Activated gamma-delta T cell treated with anti-CD3 and anti-CD28 coated beads, Interleukin-2, amount 50 U/mL, for 16 hours (primary cell): ENCODE data around the gene HIVEP3.

Source experiments
- DNase-seq: peaks from one replicate; pipeline ENCODE4 v3.0.0-alpha.2; 2020; ENCODE audit warnings: low read depth

The HIVEP3 gene

DNA sequence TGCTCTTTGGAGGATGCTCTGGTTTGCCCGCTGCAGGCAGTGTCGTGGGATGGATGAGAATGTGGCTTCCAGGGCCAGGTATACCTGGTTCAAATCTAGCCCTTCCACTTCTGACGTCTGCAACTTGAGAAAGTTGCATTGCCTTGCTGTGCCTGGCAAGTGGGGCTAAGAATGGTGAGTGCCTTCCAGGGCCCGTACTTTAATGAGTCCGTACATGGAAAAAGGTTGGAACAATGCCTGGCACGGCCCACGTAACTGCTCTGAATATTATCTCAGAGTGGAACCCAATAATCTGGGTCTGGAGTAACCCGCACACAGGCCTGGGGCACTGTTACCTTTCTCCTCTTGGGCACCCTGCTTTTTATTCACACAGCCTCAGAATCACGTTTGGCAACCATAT is 287.6 kb downstream of the HIVEP3 start:
- no peak for DNase-seq

DNA sequence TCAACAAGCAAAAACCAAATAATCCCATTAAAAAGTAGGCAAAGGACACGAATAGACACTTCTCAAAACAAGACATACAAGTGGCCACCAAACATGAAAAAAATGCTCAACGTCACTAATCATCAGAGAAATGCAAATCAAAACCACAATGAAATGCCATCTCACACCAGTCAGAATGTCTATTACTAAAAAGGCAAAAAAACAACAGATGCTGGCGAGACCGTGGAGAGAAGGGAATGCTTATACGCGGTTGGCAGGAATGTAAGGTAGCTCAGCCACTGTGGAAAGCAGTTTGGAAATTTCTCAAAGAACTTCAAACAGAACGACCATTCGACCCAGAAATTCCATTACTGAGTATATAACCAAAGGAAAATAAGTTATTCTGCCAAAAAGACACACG is 289.2 kb downstream of the HIVEP3 start:
- no peak for DNase-seq

DNA sequence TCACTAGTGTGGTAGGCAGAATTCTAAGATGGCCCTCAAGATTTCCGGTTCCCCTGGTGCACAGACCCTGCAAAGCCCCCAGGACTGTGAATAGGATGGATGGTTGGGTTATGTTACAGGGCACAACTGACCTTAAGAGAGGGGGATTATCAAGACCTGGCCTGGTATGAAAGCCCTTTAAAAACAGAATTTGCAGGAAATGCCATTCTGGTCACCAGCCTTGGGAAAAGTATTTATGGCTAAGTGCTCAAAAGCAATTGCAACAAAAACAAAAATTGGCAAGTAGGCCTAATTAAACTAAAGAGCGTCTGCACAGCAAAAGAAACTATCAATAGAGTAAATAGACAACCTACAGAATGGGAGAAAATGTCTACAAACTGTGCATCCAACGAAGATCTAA is 289.6 kb downstream of the HIVEP3 start:
- no peak for DNase-seq

DNA sequence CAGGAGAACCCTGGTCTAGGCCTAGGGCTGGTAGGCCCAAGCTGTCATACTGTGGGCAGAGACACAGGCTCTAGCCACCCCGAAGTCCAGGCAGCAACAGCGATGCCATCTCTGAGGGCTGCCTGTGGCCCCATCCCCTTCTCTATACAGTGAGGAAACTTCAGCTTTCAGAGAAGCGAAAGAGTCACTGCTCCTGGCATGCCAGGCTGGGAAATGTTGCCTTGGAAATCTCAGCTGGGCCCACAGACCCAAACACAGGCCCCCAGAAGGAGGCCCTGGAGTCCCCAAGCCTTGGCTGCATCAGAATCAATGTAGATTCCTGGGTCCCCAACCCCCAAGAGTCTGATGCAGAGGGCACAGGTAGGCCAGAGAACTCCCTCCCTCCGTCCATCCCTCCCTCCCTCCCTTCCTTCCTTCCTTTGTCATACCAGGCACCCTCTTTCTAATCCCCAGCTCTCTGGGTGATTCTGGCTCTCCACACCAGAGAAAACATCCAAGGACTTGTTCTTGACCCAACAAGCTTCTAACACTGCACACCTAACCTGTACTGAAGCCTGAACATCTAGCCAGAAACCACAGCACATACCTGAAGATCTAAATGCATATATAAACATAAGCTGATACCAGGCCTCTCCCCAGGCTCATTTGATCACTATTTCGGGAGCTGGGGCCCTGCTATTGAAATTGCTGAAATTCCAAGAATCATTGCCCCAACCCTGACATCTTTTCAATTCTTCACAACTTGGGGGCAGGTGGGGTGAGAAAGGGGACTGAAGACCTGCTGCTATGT is 291.0 kb downstream of the HIVEP3 start:
- no peak for DNase-seq

DNA sequence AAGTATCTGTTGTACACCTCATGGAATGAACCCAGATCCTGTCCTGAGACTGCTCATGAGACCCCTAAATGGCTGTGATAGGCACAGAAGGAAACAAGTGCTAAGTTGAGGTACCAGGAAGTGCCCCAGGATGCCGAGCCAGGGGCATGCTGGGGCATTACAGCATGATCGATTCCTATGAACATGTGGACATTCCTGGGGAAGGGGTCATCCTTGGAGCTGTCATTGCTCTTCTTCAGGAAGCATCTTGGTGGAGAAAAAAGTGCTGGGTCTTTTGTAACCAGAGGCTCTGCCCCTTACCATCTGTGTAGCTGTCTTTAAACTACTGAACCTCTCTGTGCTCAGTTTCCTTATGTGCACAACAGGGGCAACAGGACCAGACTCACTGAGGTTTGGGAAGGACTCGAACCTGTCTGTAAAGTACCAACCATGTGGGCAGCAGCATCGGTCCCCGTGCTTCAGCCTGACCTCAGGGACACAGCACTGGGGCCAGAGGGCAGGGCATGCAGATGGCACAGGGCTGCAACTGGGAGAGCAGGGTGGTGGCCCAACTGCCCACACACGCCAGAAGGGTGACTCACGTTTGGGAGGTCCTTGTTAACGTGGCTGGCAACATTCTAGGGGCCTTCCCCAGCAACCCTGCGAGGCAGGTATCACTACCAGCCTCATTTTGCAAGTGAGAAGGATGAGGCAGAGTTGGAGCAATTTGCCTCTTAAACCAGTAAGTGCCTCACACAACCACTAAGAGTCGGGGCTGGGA is 291.9 kb downstream of the HIVEP3 start:
- no peak for DNase-seq

DNA sequence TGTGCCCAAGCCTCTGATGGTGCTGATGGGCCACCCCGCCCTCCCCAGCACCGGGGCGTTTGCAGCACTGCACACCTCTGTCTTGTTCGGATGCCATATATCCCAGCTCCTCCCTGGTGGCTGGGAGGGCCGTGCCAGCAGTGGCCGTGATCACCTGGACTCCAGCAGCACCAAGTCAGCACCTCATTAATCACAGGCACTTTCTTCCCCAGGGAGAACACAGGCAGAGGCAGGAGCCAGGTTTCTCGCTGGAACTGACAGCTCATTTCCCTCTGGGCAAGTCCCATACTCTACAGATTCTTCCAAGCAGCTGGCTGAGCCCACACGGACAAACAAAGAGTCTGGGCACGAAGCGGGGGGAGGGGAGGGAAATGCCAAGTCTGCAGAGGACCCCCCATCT is 292.6 kb downstream of the HIVEP3 start:
- DNase-seq, result no peak

DNA sequence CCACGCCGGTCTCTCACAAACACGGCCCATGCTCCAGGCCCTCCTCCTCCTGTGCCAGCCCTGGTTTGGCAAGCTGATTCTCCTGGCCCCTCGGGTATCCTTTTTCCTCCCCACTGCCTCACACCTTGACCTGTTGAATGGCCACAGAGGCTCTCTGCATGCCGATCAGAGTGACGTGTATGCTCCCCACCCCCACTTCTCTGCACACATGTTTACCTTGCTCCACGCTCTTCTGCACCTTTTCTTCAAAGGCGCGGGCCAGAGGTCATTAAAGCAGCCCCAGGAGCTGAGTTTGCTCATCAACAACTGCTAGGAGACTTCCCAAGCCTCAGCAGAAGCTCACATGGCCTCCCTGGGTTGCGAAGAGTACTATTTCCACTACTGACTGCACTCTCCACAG is 295.0 kb downstream of the HIVEP3 start:
- DNase-seq, result no peak

DNA sequence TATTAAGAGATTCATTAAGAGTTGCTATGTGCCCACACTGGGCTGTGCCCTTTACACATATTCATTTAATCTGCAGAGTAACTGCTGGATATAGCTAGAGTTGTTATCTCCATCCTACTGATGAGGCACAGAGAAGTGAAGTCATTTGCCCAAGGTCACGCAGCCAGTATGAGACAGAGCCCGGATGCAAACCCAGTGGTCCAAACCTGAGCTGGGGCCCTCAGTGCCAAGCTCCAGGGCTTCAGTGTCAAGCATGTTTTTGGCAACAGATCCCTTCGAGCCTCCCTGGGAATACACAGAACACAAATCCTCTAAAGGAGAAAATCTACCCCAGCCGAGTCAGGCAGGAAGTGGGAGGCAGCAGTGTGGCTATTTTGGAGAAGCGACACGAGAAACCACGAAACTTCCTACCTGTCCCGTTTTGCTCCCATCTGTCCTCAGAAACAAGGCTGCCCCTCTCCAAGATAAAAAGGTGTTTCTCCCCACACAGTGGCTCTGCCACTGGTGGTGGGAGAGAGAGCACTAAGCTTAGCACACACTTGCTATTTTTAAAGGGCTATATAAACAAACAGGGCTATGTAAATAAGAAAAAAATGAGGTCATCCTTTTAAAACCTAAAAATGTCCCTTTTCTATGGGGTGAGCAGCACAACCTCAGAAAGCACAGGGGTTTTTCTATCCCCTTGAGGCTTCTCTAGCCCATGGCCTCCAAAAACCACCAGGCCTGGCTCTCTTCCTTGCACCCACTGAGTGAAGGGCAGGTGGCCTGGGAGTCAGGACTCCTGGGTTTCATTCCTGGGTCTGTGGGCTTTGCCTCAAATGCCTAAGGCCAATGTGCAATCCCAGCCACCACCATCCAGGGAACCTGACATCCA is 295.6 kb downstream of the HIVEP3 start:
- DNase-seq, result no peak

DNA sequence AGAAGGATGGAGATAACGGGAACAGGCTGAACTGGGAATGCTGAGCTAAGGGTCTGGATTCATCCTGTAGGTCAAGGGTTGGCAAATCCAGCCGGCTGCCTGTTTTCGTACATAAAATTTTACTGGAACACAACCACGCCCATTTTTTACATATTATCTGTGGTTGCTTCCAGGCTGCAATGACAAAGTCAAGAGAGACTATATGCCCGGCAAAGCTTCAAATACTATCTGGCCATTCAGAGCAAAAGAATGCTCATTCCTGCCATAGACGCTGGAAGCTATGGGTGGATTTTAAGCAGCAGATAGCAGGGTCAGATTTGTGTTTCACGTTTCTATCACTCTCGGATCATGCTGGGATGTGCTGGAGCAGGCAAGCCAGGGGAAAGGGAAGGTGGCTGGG is 296.3 kb downstream of the HIVEP3 start:
- DNase-seq, result no peak

DNA sequence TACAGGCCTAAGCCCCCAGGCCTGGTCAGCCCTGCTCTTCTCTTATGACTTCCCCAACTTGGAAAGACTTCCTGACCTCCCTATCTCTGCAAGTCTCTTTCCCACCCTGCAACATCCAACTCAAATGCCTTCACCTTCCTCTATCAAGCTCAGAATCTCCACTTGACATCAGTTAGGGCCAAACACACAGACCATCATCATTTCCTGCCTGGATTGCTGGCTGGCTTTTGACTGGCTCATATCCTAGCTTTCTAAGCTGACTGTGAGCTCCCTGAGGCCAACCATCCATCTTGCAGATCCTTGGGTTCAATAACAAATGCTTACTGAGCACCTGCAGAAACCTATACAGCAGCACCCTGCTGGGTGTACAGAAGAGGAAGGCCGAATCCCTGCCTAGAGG is 296.9 kb downstream of the HIVEP3 start:
- no peak for DNase-seq

DNA sequence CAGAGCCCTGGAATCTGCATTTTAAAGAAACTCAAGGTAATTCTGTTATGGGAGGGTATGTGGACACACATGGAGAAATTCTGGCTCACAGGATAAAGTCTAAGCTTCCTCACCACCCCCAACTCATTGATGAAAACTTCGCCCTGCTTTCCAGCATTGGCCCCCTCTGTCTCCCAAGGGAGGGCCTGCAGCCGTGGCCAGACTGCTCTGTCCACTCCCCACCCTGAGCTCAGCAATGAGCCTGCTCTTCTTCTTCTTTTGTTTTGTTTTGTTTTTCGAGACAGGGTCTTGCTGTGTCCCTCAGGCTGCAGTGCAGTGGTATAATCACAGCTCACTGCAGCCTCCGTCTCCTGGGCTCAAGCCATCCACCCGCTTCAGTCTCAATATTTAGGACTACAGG is 297.5 kb downstream of the HIVEP3 start:
- DNase-seq, result no peak

DNA sequence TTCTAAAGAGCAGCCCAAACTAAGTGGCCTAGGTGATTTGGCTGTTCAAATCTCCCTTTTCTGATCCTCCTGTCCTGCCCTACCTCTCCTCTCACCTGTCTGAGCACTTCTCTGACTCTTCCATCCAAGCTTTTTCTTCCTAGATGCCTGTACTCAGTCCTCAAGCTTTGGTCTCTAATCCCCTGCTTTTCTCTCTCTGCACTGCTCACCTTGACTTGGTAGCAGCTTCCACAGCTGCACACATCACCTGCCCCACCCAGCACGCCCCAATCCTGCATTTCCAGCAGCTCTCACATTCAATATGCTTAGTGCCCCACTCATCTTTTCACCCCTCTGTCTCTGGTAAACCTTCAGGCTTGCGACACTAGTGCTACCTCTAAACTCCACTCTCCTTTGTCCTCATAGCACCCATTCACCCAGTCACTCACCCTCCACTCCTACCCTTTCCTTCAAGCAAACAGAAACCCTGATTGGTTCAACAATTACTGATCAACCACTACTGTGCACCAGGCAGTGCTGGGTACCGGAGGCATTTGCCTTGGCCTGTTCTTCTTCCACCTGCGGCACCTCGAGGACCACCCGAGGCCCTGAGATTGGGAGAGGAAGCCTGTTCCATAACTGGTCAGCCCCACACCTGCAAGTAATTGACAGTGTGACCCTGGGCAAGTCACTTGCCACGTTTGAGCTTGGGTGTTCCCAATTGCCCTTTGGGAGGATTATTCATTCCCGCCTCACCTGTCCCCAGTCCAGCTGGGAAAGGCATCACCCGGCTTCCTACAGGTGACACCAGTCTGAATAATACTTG is 298.2 kb downstream of the HIVEP3 start:
- no peak for DNase-seq

DNA sequence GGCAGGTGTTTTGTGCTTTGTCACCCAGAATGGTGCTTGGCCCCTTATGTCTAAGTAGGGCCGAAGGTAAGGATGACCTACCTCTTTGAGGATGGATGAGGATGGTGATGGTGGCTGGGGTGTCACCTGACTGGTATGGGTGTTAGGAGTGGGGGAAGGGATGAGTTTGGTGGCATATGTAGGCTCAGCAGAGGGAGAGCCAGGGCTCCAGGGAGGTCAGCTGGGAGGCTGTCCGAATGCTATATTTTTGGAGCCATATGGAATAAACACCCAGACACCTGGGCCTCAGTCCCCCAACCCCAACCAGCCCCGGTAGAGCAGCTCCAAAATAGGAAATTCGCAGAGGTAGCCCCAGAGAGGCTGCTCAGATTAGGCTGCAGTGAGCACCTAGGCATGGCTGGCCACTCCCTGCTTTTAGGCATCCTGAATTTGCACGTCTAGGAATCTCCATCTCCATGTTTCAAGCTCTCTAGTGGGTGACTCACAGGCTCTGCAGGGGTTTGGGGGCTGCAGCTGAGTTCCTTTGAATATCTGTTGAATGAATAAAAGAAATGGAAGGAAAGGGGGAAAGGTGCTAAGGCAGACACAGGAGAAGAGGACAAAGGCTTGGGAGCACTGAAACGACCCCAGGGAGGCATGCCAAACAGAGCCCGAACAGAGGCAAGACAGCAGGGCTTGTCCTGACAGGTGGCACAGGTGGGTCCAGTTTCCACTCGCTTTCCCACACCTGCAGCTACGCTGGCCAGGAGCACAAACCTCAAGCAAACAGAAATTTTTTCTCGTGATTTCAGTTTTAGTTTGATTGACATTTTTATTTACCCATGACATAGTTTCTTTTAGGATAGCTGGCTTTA is 299.0 kb downstream of the HIVEP3 start:
- no peak for DNase-seq

DNA sequence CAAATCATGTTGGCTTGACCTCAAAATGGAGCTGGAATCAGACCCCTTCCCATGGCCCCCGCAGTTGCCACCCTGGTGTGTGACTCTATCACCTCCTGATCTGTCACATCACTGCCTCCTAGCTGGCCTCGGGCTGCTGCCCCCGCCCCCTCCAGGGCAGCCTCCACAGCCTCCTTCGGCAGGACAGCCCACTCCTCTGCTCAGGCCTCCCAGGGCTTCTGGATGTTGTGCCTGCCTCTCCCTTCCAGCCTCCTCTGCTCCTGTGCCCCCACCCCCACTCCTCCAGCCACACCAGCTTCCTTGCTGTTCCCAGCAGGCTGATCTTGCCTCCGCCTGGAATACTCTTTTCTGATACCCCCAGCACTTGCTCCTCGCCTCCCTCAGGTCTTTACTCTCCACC is 299.9 kb downstream of the HIVEP3 start:
- DNase-seq, result no peak

DNA sequence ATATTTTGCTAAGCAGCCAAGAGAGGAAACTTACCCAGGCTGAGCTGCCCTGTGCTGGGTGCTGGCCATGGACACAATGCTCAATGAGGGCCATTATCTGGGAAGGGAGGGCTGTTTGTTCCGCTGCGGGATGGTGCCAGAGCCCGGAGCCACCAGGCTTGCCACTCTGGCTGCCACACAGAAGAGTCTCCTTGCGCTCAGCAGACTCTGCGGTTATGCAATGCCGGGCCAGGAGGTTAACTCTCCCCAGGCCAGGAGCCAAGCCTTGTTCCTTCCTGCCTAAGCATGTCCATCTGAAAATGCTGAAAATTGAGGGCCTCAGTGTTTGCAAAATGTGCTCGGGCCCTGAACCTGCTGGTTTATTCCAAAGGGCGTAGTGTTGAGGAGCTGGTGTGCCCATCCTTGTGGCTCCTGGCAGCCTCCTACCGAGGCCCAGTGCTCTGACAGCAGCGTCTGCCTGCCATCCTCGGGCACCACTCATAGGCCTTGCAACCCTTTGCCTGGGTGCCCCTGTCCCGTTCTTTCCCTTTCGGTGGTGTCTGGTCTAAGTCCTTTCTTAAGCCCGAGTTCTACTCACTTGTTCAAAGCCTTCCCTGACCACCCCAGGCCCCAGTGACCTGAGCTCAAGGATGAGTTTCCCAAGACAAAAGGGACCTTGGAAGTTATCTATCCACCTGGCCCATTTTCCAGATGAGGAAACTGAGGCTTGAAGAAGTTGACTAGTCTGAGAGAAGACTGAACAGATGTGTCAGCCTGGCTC is 300.5 kb downstream of the HIVEP3 start:
- no peak for DNase-seq

DNA sequence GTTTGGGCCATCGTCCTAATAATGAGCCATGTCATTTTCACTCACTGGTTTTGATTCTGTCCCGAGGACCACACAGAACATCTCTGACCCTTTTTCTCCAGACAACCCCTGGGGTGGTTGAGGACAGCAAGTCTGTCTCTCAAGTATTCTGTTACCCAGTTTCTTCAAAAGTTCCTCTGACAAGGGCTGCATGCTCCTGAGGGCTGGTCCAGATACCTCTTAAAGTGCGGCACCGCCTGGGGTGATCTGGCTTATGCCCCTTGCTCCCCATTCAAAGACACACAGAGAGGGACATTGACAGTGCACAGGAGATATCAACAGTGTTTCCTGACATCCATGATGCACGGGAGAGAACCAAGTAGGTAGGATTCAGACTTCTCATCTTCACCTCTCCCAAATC is 301.4 kb downstream of the HIVEP3 start:
- no peak for DNase-seq

DNA sequence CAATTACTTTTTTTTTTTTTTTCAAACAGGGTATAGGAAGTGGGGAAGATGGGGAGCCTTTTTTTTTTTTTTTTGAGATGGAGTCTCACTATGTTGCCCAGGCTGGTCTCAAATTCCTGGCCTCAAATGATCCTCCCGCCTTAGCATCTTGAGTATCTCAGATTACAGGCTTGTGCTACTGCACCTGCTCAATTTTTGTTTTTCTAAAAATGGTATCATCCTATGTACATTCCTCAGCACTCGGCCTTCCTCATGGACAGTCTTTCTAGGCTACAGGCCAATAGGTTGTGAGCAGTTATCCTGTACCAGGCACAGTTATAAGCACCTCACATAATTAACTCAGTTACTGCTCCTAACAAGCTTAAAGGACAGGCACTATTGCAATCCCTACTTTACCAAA is 302.2 kb downstream of the HIVEP3 start:
- DNase-seq, result no peak

DNA sequence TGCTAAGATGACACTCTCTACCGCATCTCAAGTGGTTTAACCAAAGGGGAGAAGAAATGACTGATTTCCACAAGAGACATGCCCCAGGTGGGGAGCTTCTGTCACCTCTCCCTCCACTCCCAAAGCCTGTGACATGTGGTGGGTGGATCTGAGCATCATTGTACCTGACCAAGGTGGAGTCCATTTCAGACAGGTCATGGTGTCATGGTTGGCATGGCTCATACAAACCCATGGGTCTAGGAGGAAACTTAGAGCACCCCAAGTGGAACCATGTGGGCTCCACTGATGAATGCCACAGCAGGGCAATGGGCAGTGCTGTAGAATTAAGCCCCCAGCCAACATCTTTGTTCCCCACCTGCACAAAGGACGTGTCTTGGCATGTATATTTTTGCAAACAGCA is 302.7 kb downstream of the HIVEP3 start:
- DNase-seq, result no peak

DNA sequence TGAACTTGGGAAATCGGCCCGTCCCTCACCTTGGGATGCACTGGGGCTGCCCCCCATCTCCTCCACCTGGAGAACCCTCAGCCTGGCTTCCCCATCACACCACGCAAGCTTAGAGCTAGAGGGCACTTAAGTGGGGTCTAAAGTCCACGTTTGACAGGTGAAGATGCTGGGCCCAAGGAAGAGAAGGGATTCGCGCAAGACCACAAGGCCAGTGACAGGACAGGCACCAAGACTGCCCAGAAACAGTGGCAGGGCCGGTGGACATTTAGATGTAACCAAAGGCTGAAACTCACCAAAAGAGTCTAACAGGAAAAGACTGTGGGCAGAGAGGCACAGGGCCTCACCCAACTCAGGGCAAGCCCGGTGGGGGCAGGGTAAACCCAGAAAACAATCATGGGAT is 303.4 kb downstream of the HIVEP3 start:
- no peak for DNase-seq

DNA sequence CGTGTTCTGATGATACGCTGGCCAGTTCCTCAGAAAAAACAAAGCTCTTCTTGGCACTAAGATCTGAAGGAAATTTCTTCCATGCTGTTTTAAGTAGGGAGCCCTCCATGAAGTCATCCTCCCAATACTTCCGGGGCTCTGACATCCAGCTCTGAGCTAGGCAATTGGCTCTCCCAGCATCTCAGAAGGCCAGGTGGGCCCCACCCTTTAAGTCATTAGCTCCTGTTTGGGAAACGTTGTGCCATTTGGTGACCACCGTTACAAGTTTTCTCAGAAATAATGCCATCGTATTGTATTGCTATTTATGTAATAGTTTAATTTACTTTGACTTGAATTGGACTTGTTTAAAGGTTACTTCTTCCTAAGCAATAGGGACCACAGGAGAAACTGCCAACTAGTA is 303.9 kb downstream of the HIVEP3 start:
- no peak for DNase-seq
